ENCODE measurements around the gene MANEA.

Gene MANEA

DNA sequence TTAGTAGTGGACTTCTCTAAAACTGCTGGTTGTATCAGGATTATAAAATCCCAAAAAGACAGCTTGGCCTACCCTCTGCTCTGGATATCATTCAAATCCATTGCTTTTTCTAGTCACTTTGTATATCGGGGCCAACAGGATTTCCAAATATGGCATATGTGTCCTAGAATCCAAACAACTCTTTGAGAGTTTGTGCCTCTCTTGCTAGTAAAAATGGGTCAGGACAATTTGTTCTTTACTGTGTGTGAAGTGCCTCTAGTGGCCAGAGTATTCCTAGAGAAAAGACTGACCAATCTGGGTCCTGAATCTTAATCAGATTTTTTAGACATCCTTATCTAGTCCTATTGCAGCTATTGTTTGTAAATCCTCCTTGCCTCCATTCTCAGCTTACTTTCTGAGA is 33.5 kb upstream of the MANEA start:
- H3K27me3 ChIP-seq (ENCODE audit: insufficient read depth, poor library complexity, severe bottlenecking): no peaks in the 10 kb centered on the region
- DNase-seq (ENCODE audit: low read depth in 1 of 2, low spot score in 1 of 2): no peak
- H3K27ac ChIP-seq (replicated peaks): no peak overlapping the region
- H3K4me3 ChIP-seq (replicated peaks; ENCODE audit: insufficient read depth, low read length): no peak overlapping the region
- TF ChIP-seq, protein P1, sequence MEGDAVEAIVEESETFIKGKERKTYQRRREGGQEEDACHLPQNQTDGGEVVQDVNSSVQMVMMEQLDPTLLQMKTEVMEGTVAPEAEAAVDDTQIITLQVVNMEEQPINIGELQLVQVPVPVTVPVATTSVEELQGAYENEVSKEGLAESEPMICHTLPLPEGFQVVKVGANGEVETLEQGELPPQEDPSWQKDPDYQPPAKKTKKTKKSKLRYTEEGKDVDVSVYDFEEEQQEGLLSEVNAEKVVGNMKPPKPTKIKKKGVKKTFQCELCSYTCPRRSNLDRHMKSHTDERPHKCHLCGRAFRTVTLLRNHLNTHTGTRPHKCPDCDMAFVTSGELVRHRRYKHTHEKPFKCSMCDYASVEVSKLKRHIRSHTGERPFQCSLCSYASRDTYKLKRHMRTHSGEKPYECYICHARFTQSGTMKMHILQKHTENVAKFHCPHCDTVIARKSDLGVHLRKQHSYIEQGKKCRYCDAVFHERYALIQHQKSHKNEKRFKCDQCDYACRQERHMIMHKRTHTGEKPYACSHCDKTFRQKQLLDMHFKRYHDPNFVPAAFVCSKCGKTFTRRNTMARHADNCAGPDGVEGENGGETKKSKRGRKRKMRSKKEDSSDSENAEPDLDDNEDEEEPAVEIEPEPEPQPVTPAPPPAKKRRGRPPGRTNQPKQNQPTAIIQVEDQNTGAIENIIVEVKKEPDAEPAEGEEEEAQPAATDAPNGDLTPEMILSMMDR (IDR thresholded peaks at IDR 0.05; ENCODE audit: insufficient read depth, low read length): no peak
- TF ChIP-seq, protein P2, sequence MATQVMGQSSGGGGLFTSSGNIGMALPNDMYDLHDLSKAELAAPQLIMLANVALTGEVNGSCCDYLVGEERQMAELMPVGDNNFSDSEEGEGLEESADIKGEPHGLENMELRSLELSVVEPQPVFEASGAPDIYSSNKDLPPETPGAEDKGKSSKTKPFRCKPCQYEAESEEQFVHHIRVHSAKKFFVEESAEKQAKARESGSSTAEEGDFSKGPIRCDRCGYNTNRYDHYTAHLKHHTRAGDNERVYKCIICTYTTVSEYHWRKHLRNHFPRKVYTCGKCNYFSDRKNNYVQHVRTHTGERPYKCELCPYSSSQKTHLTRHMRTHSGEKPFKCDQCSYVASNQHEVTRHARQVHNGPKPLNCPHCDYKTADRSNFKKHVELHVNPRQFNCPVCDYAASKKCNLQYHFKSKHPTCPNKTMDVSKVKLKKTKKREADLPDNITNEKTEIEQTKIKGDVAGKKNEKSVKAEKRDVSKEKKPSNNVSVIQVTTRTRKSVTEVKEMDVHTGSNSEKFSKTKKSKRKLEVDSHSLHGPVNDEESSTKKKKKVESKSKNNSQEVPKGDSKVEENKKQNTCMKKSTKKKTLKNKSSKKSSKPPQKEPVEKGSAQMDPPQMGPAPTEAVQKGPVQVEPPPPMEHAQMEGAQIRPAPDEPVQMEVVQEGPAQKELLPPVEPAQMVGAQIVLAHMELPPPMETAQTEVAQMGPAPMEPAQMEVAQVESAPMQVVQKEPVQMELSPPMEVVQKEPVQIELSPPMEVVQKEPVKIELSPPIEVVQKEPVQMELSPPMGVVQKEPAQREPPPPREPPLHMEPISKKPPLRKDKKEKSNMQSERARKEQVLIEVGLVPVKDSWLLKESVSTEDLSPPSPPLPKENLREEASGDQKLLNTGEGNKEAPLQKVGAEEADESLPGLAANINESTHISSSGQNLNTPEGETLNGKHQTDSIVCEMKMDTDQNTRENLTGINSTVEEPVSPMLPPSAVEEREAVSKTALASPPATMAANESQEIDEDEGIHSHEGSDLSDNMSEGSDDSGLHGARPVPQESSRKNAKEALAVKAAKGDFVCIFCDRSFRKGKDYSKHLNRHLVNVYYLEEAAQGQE (IDR thresholded peaks at IDR 0.05; ENCODE audit: insufficient replicate concordance, low read depth): no peak

DNA sequence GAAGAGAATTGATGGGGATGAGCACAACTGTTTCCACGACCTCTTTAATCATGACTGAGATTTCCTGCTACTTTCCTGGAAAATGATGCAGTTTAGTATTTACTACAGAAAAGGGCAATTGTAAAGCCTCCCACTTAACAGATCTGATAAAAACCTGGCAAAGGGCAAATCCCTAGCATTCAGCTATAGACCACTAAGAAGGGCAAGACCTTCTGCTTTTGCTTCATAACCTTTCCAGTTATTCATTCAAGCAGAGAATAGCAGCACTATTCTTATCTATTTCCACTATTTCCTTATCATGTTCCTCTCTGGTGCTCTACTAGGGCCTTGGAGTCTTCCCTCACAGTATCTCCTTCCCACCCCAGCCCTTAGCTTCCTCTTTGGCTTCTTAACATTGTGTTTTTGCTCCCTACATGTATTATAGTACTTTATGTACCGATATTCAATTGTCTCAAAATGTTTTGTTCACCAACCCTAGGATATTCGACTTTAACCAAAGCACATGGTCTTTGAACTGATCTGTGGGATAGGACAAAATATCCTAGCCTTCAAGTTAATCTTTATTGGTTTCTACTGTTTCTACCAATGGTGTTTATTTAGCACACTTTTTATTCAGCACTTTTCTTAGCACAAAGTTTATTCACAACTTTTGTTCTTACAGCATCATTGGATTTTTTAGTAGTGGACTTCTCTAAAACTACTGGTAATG is 32.7 kb upstream of the MANEA start:
- Histone ChIP-seq H3K27me3 (ENCODE audit: insufficient read depth, poor library complexity, severe bottlenecking) (no peaks in the 10 kb centered on the region), H3K4me3 (replicated peaks; ENCODE audit: insufficient read depth, low read length) (no peak overlapping the region), H3K27ac (replicated peaks) (no peak overlapping the region)
- TF ChIP-seq POLR2AphosphoS5 (IDR thresholded peaks at IDR 0.05; ENCODE audit: low read depth): no peak
- TF ChIP-seq SPI1 (IDR thresholded peaks at IDR 0.05; ENCODE audit: borderline replicate concordance, low read depth): no peak
- TF ChIP-seq, protein P1 (IDR thresholded peaks at IDR 0.05; ENCODE audit: insufficient read depth, low read length): no peak
- TF ChIP-seq, protein P2 (IDR thresholded peaks at IDR 0.05; ENCODE audit: insufficient replicate concordance, low read depth): no peak
- no peak for TF ChIP-seq GABPA (IDR thresholded peaks at IDR 0.05; ENCODE audit: low read depth)
- DNase-seq (ENCODE audit: low read depth in 1 of 2, low spot score in 1 of 2): no peak

DNA sequence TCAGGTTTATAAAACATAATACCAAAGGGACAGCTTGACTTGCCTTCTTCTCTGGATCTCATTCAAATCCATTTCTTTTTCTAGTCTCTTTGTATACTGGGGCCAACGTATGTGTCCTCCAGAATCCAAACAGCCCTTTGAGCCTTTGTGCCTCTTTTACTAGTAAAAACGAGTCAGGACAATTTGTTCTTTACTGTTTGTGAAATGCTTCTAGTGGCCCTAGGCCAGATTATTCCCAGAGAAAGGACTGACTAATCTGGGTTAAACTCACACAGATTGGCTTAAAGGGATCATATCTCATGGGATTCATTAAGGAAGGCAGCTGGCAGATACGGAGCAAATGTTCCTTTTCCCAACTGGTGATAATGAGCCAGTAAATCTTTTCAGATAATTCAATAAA is 32.1 kb upstream of the MANEA start:
- no peak for DNase-seq (ENCODE audit: low read depth in 1 of 2, low spot score in 1 of 2)
- no peak for TF ChIP-seq GABPA (IDR thresholded peaks at IDR 0.05; ENCODE audit: low read depth)
- no peak for TF ChIP-seq SPI1 (IDR thresholded peaks at IDR 0.05; ENCODE audit: borderline replicate concordance, low read depth)
- TF ChIP-seq, protein P1 (IDR thresholded peaks at IDR 0.05; ENCODE audit: insufficient read depth, low read length): no peak
- TF ChIP-seq, protein P2 (IDR thresholded peaks at IDR 0.05; ENCODE audit: insufficient replicate concordance, low read depth): no peak
- no peak for TF ChIP-seq POLR2AphosphoS5 (IDR thresholded peaks at IDR 0.05; ENCODE audit: low read depth)
- no peak overlapping the region for H3K27ac ChIP-seq (replicated peaks)
- H3K27me3 ChIP-seq (ENCODE audit: insufficient read depth, poor library complexity, severe bottlenecking): no peaks in the 10 kb centered on the region
- no peak overlapping the region for H3K4me3 ChIP-seq (replicated peaks; ENCODE audit: insufficient read depth, low read length)
